Trophoblast cell (in vitro differentiated cells and primary cell): ENCODE measurements around the gene ZBTB17.
"Not testable (repeated sequence)": the region's sequence is repeated elsewhere in the genome, so short reads cannot be mapped to it uniquely, and the experiment has no call there.

Source experiments
- DNase-seq, 2 donors: peaks; one replicate each; pipeline ENCODE4 v3.0.0-alpha.2; 2016
- H2AFZ ChIP-seq: 2 replicates; pipeline ENCODE4 v1.6.1; 2013; ENCODE audit warnings: low read length, moderate library complexity, mild to moderate bottlenecking; ENCODE audit not compliant: insufficient read depth, poor library complexity
- H2AK5ac ChIP-seq: 2 replicates; pipeline ENCODE4 v1.6.1; 2013; ENCODE audit warnings: mild to moderate bottlenecking, low read length
- H2BK120ac ChIP-seq: 2 replicates; pipeline ENCODE4 v1.6.1; 2013; ENCODE audit warnings: low read length, mild to moderate bottlenecking, moderate library complexity; ENCODE audit not compliant: insufficient read depth, poor library complexity
- H2BK12ac ChIP-seq: 2 replicates; pipeline ENCODE4 v1.6.1; 2013; ENCODE audit warnings: mild to moderate bottlenecking, low read length, moderate library complexity
- H2BK5ac ChIP-seq: 2 replicates; pipeline ENCODE4 v1.6.1; 2013; ENCODE audit warnings: low read length, low read depth, moderate library complexity, mild to moderate bottlenecking; ENCODE audit not compliant: poor library complexity
- H3K14ac ChIP-seq: 2 replicates; pipeline ENCODE4 v1.6.1; 2013; ENCODE audit warnings: mild to moderate bottlenecking, low read length
- H3K18ac ChIP-seq: 2 replicates; pipeline ENCODE4 v1.6.1; 2013; ENCODE audit warnings: mild to moderate bottlenecking, low read length
- H3K23ac ChIP-seq: 2 replicates; pipeline ENCODE4 v1.6.1; 2013; ENCODE audit warnings: low read length
- H3K27ac ChIP-seq: 2 replicates; pipeline ENCODE4 v1.5.1; 2013; ENCODE audit warnings: low read depth, mild to moderate bottlenecking, inconsistent platforms, low read length, moderate library complexity
- H3K27me3 ChIP-seq: 2 replicates; pipeline ENCODE4 v1.6.1; 2013; ENCODE audit warnings: inconsistent platforms, mild to moderate bottlenecking, low read length, moderate library complexity; ENCODE audit not compliant: insufficient read depth
- H3K36me3 ChIP-seq, 2 experiments: 1 replicate in 1 of 2; 2 replicates in 1 of 2; pipeline ENCODE4 v1.6.1; 2013; ENCODE audit warnings: low read length in 2 of 2, mild to moderate bottlenecking in 2 of 2, moderate library complexity in 1 of 2; ENCODE audit not compliant: insufficient read depth in 2 of 2, control insufficient read depth in 1 of 2
- H3K4ac ChIP-seq: 2 replicates; pipeline ENCODE4 v1.6.1; 2013; ENCODE audit warnings: low read depth, mild to moderate bottlenecking, low read length, moderate library complexity
- H3K4me1 ChIP-seq, 2 experiments: 1 replicate in 1 of 2; 2 replicates in 1 of 2; pipeline ENCODE4 v1.6.1; 2013; ENCODE audit warnings: low read length in 2 of 2, mild to moderate bottlenecking in 2 of 2, moderate library complexity in 1 of 2; ENCODE audit not compliant: insufficient read depth in 2 of 2, control insufficient read depth in 1 of 2
- H3K4me2 ChIP-seq: 2 replicates; pipeline ENCODE4 v1.6.1; 2013; ENCODE audit warnings: inconsistent platforms, mild to moderate bottlenecking, low read length, moderate library complexity
- H3K4me3 ChIP-seq: 2 replicates; pipeline ENCODE4 v1.5.1; 2013; ENCODE audit warnings: mild to moderate bottlenecking, low read depth, low read length, inconsistent platforms
- H3K79me1 ChIP-seq: one replicate; pipeline ENCODE4 v1.6.1; 2013; ENCODE audit warnings: low read length
- H3K79me2 ChIP-seq: 2 replicates; pipeline ENCODE4 v1.6.1; 2013; ENCODE audit warnings: low read length, mild to moderate bottlenecking; ENCODE audit not compliant: control insufficient read depth, insufficient read depth, poor library complexity
- H3K9ac ChIP-seq: 2 replicates; pipeline ENCODE4 v1.6.1; 2013; ENCODE audit warnings: mild to moderate bottlenecking, low read length
- H3K9me3 ChIP-seq: 2 replicates; pipeline ENCODE4 v1.6.1; 2013; ENCODE audit warnings: low read depth, mild to moderate bottlenecking, control low read depth, inconsistent platforms, low read length; ENCODE audit not compliant: insufficient read depth
- H4K12ac ChIP-seq: 2 replicates; pipeline ENCODE4 v1.6.1; 2013; ENCODE audit warnings: low read depth, mild to moderate bottlenecking, low read length, moderate library complexity
- H4K8ac ChIP-seq: 2 replicates; pipeline ENCODE4 v1.6.1; 2013; ENCODE audit warnings: low read depth, mild to moderate bottlenecking, low read length, moderate library complexity
- H4K91ac ChIP-seq: one replicate; pipeline ENCODE4 v1.6.1; 2013; ENCODE audit warnings: low read depth, mild to moderate bottlenecking, low read length, moderate library complexity
- WGBS: extraction: QIAGEN DNeasy Blood & Tissue Kit; methylation state at CpG from one replicate; pipeline ENCODE4 v1.1.7; 2013; ENCODE audit warnings: missing lambda C conversion rate; ENCODE audit not compliant: insufficient read length, insufficient coverage; ENCODE audit errors: extremely low coverage; 5-methylcytosine and 5-hydroxymethylcytosine counted together

Gene ZBTB17

DNA sequence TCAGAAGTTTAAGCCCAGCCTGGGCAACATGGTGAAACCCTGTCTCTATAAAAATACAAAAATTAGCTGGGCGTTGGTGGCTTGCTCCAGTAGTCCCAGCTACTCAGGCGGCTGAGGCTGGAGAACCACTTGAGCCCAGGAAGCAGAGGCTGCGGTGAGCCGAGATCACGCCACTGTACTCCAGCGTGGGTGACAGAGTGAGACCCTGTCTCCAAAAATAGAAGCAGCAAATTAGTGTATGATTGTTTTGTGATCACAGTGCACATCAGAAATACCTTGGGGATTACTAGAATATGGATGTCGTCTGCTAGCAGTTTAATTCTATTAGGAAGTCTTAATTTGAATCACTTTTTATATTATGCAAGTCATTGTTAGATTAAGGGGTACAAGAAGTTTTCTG is 59.0 kb downstream of the ZBTB17 start:
- Histone ChIP-seq H3K18ac (no peak overlapping the region), H3K23ac (no peak overlapping the region), H3K4me1 (no peaks in the 10 kb centered on the region), H3K9ac (no peak overlapping the region), H2BK12ac (no peak overlapping the region), H3K4me2 (no peak overlapping the region), H3K27ac (no peak overlapping the region), H4K91ac (no peak overlapping the region), H3K79me1 (peaks cover 2% of the 10 kb centered on the region), H3K9me3 (no peaks in the 10 kb centered on the region), H2AFZ (no peak overlapping the region), H4K8ac (no peak overlapping the region), H3K4ac (no peak overlapping the region), H3K36me3 (peaks cover 14% of the 10 kb centered on the region in 2 experiments), H4K12ac (no peak overlapping the region), H3K14ac (no peak overlapping the region), H3K4me3 (no peak overlapping the region), H3K27me3 (no peaks in the 10 kb centered on the region), H3K79me2 (no peaks in the 10 kb centered on the region), H2AK5ac (no peak overlapping the region), H2BK5ac (no peak overlapping the region), H2BK120ac (no peak overlapping the region)
- WGBS, result no CpG with 5 or more reads among the region's 7 CpGs
- no peak for DNase-seq

DNA sequence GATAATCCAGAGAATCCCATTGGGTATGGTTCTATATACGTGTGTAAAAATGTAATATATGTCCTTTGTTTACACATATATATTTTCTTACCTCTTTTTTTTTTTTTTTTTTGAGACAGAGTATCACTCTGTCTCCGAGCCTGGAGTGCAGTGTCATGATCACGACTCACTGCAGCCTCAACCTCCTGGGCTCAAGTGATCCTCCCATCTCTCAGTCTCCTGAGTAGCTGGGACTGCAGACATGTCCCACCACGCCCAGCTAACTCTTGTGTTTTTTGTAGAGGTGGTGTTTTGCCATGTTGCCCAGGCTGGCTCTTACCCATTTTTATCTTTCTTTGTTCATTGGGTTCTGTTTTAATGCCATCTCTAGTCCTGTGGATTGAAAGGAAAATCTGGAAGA is 59.5 kb downstream of the ZBTB17 start:
- no peak for DNase-seq
- H2AK5ac ChIP-seq, result no peak overlapping the region
- H3K18ac ChIP-seq, result no peak overlapping the region
- no peaks in the 10 kb centered on the region for H3K9me3 ChIP-seq
- no peak overlapping the region for H3K14ac ChIP-seq
- no peak overlapping the region for H4K12ac ChIP-seq
- no peak overlapping the region for H2AFZ ChIP-seq
- H3K4me2 ChIP-seq, result no peak overlapping the region
- no peak overlapping the region for H4K91ac ChIP-seq
- H3K27me3 ChIP-seq, result no peaks in the 10 kb centered on the region
- H3K4me1 ChIP-seq, result no peaks in the 10 kb centered on the region
- no peak overlapping the region for H2BK120ac ChIP-seq
- H4K8ac ChIP-seq, result no peak overlapping the region
- peaks cover 2% of the 10 kb centered on the region for H3K79me1 ChIP-seq
- H3K23ac ChIP-seq, result no peak overlapping the region
- H3K4me3 ChIP-seq, result no peak overlapping the region
- no peak overlapping the region for H3K4ac ChIP-seq
- H3K27ac ChIP-seq, result no peak overlapping the region
- no peak overlapping the region for H2BK12ac ChIP-seq
- no CpG with 5 or more reads among the region's 4 CpGs for WGBS
- H3K36me3 ChIP-seq, result peaks cover 13 to 14% of the 10 kb centered on the region in 2 experiments
- no peak overlapping the region for H2BK5ac ChIP-seq
- no peaks in the 10 kb centered on the region for H3K79me2 ChIP-seq
- H3K9ac ChIP-seq, result no peak overlapping the region

DNA sequence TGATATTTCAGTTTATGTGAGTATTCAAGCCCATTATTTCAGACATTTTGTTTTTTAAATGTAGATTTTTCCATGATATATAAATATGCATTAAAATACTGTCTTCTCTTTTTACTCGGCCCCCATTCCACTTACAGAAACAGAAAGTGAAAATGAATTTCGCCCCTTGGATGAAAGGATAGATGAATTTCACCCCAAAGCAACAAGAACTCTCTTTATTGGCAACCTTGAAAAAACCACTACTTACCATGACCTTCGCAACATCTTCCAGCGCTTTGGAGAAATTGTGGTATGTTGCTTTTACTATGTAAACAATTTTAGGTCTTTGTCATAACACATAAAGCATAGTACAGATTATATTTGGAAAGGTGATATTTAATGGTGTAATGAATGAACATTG is 59.9 kb downstream of the ZBTB17 start:
- H4K8ac ChIP-seq, result no peak overlapping the region
- no peak overlapping the region for H3K27ac ChIP-seq
- no peak for DNase-seq
- no peak overlapping the region for H2BK12ac ChIP-seq
- no peak overlapping the region for H4K12ac ChIP-seq
- no peaks in the 10 kb centered on the region for H3K9me3 ChIP-seq
- no peak overlapping the region for H2AFZ ChIP-seq
- peaks cover 2% of the 10 kb centered on the region for H3K79me1 ChIP-seq
- H2AK5ac ChIP-seq, result no peak overlapping the region
- H2BK120ac ChIP-seq, result no peak overlapping the region
- no peaks in the 10 kb centered on the region for H3K27me3 ChIP-seq
- no peak overlapping the region for H3K14ac ChIP-seq
- peaks cover 10 to 11% of the 10 kb centered on the region in 2 experiments for H3K36me3 ChIP-seq
- no peaks in the 10 kb centered on the region for H3K79me2 ChIP-seq
- H4K91ac ChIP-seq, result no peak overlapping the region
- no peak overlapping the region for H3K9ac ChIP-seq
- no peak overlapping the region for H3K23ac ChIP-seq
- H3K18ac ChIP-seq, result no peak overlapping the region
- no peaks in the 10 kb centered on the region for H3K4me1 ChIP-seq
- no peak overlapping the region for H3K4me2 ChIP-seq
- WGBS, result no CpG with 5 or more reads among the region's 4 CpGs
- H3K4me3 ChIP-seq, result no peak overlapping the region
- no peak overlapping the region for H2BK5ac ChIP-seq
- no peak overlapping the region for H3K4ac ChIP-seq

DNA sequence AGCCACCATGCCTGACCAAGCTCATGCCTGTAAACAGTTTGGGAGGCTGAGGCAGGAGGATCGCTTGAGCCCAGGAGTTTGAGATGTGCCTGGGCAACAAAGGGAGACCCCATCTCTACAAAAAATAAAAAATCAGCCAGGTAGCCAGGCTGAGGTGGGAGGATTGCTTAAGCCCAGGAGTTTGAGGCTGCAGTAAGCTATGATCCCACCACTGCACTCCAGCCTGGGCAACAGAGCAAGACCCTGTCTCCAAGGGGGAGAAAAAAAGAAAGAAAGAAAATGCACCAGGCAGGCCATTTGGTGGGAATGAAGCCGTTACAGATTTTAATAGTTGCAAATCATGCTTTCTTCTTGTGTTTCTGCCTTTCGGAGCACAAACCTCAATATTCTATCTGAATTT is 62.3 kb downstream of the ZBTB17 start:
- not testable (repeated sequence) for H3K36me3 ChIP-seq, H3K4me3 ChIP-seq, H2BK5ac ChIP-seq, H3K9ac ChIP-seq, H3K4ac ChIP-seq, H4K8ac ChIP-seq, H3K4me1 ChIP-seq, H2AK5ac ChIP-seq, H3K9me3 ChIP-seq, H3K18ac ChIP-seq, H4K12ac ChIP-seq, H3K14ac ChIP-seq, H3K4me2 ChIP-seq, H2BK12ac ChIP-seq, H3K79me1 ChIP-seq, H4K91ac ChIP-seq, H3K27me3 ChIP-seq, DNase-seq, H3K79me2 ChIP-seq, H2BK120ac ChIP-seq, H3K23ac ChIP-seq, H3K27ac ChIP-seq, H2AFZ ChIP-seq
- no CpG with 5 or more reads among the region's 3 CpGs for WGBS
